GM06990 (cell line): ENCODE measurements around the gene BCL2L14.

ENCODE experiments used
- DNase-seq: peaks from one replicate; pipeline ENCODE4 v3.0.0-alpha.2; 2011; ENCODE audit not compliant: insufficient read length; ENCODE audit errors: extremely low read depth
- H3K27me3 ChIP-seq: replicated peaks from 2 replicates; pipeline ENCODE4 v1.6.0; 2011; ENCODE audit warnings: low read length; ENCODE audit not compliant: control insufficient read depth, insufficient read depth
- H3K36me3 ChIP-seq: 2 replicates; pipeline ENCODE4 v1.5.1; 2011; ENCODE audit warnings: low read length; ENCODE audit not compliant: control insufficient read depth, insufficient read depth
- H3K4me3 ChIP-seq: replicated peaks from 2 replicates; pipeline ENCODE4 v1.5.1; 2011; ENCODE audit warnings: low read depth, mild to moderate bottlenecking, control low read depth, low read length
- CTCF ChIP-seq: IDR thresholded peaks from 2 replicates; pipeline ENCODE4 v1.5.1; 2011; ENCODE audit warnings: low read length, control low read depth, mild to moderate bottlenecking, inconsistent platforms; ENCODE audit not compliant: insufficient read depth, poor library complexity, severe bottlenecking

Gene BCL2L14

DNA sequence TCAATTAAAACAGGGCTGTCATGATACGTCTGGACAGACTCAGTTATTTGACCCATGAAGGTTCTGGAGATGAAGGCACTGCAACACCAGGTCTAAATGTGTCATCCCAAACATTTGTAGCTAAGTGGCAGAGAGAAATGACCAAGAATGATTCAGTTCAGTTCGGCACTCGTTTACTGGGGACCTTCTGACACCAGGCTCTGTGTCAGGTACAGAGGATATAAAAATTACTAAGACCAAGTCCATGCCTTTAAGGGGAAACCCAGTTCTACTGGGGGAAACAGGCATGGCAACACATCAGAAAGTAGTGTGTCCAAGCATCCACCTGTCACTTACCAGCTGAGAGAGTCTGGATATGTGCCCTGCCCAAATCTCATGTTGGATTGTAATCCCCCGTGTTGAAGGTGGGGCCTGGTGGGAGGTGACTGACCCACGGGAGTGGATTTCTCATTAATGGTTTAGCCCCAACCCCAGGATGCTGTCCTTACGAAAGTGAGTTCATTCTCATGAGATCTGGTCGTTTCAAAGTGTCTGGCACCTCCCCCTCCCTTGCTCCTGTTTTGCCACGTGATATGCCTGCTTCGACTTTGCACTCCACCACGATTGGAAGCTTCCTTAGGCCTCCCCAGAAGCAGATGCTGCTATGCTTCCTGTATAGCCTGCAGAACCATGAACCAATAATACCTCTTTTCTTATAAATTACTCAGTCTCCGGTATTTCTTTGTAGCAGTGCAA lies 41.9 kb upstream of the BCL2L14 start:
- no peak for TF ChIP-seq CTCF
- no peaks in the 10 kb centered on the region for H3K27me3 ChIP-seq
- H3K4me3 ChIP-seq = no peak overlapping the region
- H3K36me3 ChIP-seq = no peaks in the 10 kb centered on the region
- peak; percentile 19 for DNase-seq

DNA sequence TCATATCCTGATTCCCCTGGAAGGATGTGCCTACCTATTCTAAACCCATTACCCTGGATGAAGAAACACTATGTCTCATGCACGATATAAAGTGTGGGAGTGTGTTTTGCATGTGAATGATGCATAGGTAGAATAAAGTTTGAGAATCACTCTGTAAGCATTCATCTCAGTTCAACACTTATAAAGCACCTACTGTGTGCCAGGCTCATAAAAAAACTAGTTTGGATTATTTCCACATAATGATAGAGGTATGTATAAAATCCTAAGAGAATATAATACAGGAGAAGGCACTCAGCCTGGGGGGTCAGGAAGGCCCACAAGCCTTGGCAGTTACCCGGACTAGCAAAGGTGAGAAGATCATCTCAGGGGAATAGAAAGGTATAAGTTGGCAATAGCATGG lies 41.1 kb upstream of the BCL2L14 start:
- no peak for DNase-seq
- Histone ChIP-seq H3K36me3 (no peaks in the 10 kb centered on the region), H3K4me3 (no peak overlapping the region), H3K27me3 (no peaks in the 10 kb centered on the region)
- TF ChIP-seq CTCF = no peak

DNA sequence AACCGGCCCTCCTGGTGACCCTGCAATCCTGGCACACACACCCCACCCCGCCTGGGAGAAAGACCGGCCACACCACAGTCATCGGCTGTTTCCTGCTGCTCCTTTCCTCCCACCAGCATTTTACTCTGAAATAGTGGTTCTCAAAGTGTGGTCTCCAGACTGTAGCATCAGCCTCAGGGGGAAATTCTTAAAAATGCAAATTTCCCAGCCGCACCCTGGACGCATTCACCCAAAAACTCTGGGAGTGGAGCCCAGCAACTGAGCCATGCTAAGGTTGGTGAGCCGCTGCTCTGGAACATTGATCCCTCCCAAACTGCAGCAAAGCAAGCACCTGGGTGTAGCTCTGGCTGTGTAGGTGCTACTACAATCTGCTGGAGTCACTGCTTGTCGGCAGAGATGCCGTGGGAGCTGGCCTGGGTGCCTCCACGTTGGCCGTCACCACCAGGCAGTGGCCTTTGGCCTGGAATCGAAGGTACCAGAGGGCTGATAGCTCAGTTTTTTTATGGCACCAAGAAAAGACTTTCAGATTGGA lies 38.4 kb upstream of the BCL2L14 start:
- no peaks in the 10 kb centered on the region for H3K27me3 ChIP-seq
- peak overlapping the region; percentile 56 for H3K4me3 ChIP-seq
- no peak for TF ChIP-seq CTCF

DNA sequence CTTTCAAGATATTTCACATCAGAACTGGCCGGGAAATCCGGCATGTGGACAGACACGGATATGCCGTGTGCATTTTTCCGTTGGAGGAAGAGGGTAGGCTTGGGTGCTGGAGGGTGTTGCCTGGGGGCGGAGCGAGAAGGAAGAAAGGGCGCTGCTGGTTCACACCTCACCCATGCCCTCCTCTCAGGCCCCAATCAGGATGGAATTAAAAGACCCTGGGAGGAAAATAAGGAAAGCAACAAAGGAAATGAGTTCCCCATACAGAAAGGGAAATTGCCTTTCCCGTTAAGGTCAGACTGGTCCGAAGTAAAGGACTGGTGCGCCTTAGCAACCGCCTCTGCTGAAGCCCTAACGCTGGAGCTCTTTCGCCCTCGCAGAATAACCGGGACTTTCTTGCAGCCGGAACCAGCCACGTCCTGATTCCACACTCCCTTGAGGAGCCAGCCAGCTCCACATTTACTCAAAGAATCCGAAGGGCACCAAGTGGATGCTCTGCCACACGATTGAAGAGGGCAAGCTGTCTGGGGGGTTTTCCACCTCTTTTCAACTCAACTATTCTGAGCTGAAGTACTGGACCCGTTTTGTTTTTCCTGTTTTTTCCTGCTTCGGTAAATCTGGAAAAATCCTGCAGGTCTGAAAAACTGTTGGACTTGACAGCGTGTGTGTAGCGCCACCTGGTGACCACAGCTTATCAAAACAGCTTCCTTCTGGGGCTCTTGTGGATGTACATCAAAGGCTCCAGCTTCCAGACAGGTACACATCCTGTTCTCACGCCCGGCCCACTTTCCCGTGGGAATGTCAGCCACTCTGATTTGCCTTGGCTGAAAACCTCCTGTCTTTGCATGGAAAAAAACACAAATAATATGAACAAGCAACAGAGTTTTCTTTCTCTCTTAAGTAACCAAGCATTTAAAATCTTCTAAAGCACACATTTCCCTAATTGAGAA lies 37.6 kb upstream of the BCL2L14 start:
- Histone ChIP-seq H3K36me3 (no peaks in the 10 kb centered on the region), H3K4me3 (peak overlapping the region; percentile 56), H3K27me3 (no peaks in the 10 kb centered on the region)
- peak; percentile 59 for DNase-seq
- TF ChIP-seq CTCF = peak; percentile 80

More for the DNA sequence above, 38.4 kb upstream of the BCL2L14 start:
- peak; percentile 61 for DNase-seq
- no peaks in the 10 kb centered on the region for H3K36me3 ChIP-seq

DNA sequence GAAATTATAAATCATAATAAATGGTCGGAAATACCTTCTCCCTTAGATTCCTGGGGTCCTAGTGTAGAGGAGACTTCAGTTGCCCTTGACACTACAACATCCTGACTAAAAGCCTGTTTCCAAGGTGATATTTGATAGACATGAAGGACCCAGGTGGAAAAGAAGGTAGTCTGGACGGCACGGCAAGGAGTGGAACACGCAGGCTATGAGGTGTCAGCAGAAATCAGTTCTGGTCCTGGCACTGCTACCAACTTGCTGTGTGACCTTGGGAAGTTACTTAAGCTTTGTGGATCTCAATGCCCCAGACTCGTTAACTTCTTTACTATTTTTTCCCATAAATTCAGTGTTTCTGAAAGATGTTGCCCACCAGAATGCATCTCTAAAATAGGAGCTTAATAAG lies 36.9 kb upstream of the BCL2L14 start:
- Histone ChIP-seq H3K27me3 (no peaks in the 10 kb centered on the region), H3K4me3 (no peak overlapping the region), H3K36me3 (no peaks in the 10 kb centered on the region)
- DNase-seq = no peak
- no peak for TF ChIP-seq CTCF
